CD4-positive, alpha-beta T cell treated with Interleukin-10 for 1 hour (primary cell): ENCODE measurements around the gene DYSF.

ENCODE experiments used
- DNase-seq: peaks from one replicate; pipeline ENCODE4 v3.0.0-alpha.2; 2020

DYSF gene

GRCh38 chr2:71555798-71556454 is 102.6 kb downstream of the DYSF start:
- no peak for DNase-seq

GRCh38 chr2:71556692-71557250 is 103.4 kb downstream of the DYSF start:
- DNase-seq: no peak

GRCh38 chr2:71557321-71557720 is 104.0 kb downstream of the DYSF start:
- DNase-seq: no peak

- no peak for DNase-seq
Observed at GRCh38 chr2:71558300-71559051, 105.1 kb downstream of the DYSF start.

GRCh38 chr2:71559080-71559827 is 105.9 kb downstream of the DYSF start:
- no peak for DNase-seq

GRCh38 chr2:71559828-71560637 is 106.7 kb downstream of the DYSF start:
- DNase-seq: no peak

GRCh38 chr2:71560638-71561011 is 107.3 kb downstream of the DYSF start:
- no peak for DNase-seq

- no peak for DNase-seq
Observed at GRCh38 chr2:71561441-71562267, 108.3 kb downstream of the DYSF start.

- no peak for DNase-seq
Observed at GRCh38 chr2:71562518-71562917, 109.2 kb downstream of the DYSF start.

GRCh38 chr2:71563872-71564271 is 110.5 kb downstream of the DYSF start:
- no peak for DNase-seq

- no peak for DNase-seq
Observed at GRCh38 chr2:71564361-71564760, 111.0 kb downstream of the DYSF start.

GRCh38 chr2:71564790-71565189 is 111.4 kb downstream of the DYSF start:
- no peak for DNase-seq

- DNase-seq: no peak
Observed at GRCh38 chr2:71566372-71566771, 113.0 kb downstream of the DYSF start.

- DNase-seq: no peak
Observed at GRCh38 chr2:71567625-71568024, 114.3 kb downstream of the DYSF start.

GRCh38 chr2:71568103-71568502 is 114.7 kb downstream of the DYSF start:
- DNase-seq: no peak

GRCh38 chr2:71570511-71570910 is 117.2 kb downstream of the DYSF start:
- no peak for DNase-seq

- DNase-seq: no peak
Observed at GRCh38 chr2:71570951-71571460, 117.6 kb downstream of the DYSF start.

- DNase-seq: no peak
Observed at GRCh38 chr2:71571945-71572344, 118.6 kb downstream of the DYSF start.

GRCh38 chr2:71575966-71576365 is 122.6 kb downstream of the DYSF start:
- DNase-seq: no peak

- DNase-seq: no peak
Observed at GRCh38 chr2:71576541-71576940, 123.2 kb downstream of the DYSF start.

- DNase-seq: no peak
Observed at GRCh38 chr2:71577209-71577608, 123.8 kb downstream of the DYSF start.
